Measurements from ENCODE around the gene SLC5A12.

Gene SLC5A12

DNA sequence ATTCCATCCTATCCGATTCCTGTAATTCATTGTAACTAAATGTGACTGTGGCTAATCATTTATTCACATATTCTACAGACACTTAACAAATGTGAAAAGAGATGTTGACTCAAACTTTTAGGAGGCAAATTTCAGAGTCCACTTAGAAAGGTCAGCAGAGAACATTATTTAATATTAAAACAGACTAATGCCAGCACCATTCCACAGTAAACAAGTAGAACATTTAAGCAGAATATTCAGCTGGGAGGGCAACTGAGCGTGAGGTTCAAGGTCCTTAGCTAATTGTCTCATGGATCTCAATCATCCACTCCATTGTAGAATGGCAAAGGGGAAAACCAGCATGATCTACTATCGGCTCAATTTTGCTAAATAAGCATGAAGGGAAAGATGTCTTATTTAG lies 5.1 kb upstream of the SLC5A12 start:
- DNase-seq (ENCODE audit: low read depth), result no peak
- TF ChIP-seq, protein P1, sequence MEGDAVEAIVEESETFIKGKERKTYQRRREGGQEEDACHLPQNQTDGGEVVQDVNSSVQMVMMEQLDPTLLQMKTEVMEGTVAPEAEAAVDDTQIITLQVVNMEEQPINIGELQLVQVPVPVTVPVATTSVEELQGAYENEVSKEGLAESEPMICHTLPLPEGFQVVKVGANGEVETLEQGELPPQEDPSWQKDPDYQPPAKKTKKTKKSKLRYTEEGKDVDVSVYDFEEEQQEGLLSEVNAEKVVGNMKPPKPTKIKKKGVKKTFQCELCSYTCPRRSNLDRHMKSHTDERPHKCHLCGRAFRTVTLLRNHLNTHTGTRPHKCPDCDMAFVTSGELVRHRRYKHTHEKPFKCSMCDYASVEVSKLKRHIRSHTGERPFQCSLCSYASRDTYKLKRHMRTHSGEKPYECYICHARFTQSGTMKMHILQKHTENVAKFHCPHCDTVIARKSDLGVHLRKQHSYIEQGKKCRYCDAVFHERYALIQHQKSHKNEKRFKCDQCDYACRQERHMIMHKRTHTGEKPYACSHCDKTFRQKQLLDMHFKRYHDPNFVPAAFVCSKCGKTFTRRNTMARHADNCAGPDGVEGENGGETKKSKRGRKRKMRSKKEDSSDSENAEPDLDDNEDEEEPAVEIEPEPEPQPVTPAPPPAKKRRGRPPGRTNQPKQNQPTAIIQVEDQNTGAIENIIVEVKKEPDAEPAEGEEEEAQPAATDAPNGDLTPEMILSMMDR (IDR thresholded peaks at IDR 0.05; ENCODE audit: low read depth, low read length, missing control alignments), result no peak
- no peak overlapping the region for H3K4me3 ChIP-seq (ENCODE audit: low read depth, low read length)

DNA sequence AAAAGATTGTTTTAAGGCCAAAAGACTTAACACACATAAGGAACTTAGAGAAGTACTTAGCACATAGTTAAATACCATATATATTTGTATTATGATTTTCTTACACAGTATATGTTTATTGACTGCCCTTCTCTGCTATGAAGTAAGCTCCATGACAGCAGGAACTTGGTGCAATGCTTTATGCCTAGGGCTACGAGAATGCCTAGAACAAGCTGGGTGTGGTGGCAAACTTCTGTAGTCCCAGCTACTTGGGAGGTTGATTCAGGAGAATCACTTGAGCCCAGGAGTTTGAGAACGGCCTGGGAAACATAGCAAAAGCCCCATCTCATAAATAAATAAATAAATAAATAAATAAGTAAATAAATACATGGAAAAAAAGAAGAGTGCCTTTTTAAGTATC lies 1.9 kb downstream of the SLC5A12 start:
- TF ChIP-seq, protein P1 (IDR thresholded peaks at IDR 0.05; ENCODE audit: low read depth, low read length, missing control alignments), result no peak
- DNase-seq (ENCODE audit: low read depth), result no peak

DNA sequence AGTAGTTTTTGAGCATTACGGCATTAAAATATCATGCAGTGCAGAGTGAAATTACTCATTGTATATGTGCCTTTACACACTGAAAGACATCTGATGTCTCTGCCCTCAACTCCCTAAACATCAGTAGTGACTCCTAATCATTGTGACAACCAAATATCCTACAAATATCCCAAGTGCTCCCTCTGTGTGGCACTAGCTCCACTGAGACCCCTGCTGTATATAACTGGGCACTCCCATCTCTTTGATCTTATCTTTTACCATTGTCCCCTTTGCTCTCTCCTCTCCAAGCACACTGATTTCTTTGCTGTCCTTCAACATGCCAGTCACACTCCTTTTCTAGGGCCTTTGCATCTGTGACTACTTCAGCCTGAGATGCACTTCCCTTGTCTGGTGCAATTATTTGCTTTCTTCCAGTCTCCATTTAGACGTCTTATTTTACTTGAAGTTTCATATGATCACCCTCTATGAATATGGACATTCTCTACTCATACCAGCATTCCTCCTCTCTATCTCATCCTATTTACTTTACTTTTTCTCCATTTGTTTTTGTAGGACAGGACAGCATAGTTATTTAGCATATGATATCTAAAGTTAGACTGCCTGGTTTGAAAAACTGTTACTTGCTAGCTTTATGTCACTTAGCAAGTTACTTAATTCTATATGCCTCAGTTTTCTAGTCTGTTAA lies 2.4 kb downstream of the SLC5A12 start:
- no peak overlapping the region for H3K4me3 ChIP-seq (ENCODE audit: low read depth, low read length)
- DNase-seq (ENCODE audit: low read depth), result no peak
- TF ChIP-seq, protein P1 (IDR thresholded peaks at IDR 0.05; ENCODE audit: low read depth, low read length, missing control alignments), result no peak

More for the DNA sequence above, 1.9 kb downstream of the SLC5A12 start:
- no peak overlapping the region for H3K4me3 ChIP-seq (ENCODE audit: low read depth, low read length)

DNA sequence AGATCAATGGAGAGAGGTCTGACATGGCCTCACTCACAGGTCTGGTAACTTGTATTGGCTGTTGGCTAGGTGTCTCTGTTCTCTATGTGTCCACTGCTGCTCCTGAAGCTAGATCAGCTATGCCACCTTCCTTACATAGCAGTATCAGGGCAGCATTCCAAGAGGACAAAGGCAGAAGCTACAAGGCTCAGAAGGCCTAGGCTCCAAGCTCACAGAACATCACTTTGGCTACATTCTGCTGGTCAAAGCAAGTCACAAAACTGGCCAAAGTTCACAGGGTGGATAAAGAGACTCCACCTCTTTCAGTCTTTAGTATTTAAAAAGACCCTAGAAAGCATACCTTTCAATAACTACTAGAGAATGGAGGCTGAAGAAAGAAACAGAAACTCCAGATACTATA lies 4.1 kb downstream of the SLC5A12 start:
- no peak overlapping the region for H3K4me3 ChIP-seq (ENCODE audit: low read depth, low read length)
- DNase-seq (ENCODE audit: low read depth), result no peak
- TF ChIP-seq, protein P1 (IDR thresholded peaks at IDR 0.05; ENCODE audit: low read depth, low read length, missing control alignments), result no peak

DNA sequence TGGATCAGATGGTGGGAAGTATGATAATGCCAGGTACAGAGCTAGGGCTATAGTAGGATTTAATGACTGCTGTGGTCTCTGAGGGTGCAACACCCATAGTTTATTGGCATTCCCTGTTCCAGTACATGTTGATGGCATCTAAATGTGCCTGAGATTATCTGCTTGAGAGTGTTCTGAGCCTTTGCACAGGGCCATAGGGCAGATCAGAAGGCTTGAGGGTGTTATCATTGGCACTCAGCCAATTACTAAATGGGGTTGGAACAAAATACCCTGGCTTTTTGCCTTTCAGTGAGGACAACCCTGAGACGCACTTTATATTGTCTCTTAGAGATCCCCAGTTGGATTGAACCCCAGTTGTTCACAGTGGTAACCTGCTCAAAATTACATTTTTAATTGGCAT lies 6.7 kb downstream of the SLC5A12 start:
- TF ChIP-seq, protein P1 (IDR thresholded peaks at IDR 0.05; ENCODE audit: low read depth, low read length, missing control alignments), result no peak
- H3K4me3 ChIP-seq (ENCODE audit: low read depth, low read length), result no peak overlapping the region
- DNase-seq (ENCODE audit: low read depth), result no peak

DNA sequence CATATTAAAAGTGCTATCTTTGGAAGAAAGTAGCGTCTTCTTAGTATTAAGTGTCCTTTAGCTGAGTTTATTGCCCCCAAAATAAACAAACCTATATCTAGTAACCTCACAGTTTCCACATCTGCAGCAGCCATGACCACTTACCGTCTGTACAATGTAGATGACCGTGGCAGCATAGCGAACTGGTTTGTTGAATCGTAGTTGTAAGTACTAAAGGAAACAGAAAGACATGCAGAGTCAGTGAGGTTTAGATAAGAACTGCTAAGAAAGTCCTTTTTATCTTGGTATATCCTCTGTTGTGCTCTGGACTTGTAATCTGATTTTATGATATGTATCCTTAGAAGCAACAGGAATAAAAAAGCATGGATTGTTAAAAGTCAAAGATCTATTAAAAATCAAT lies 9.4 kb downstream of the SLC5A12 start:
- TF ChIP-seq, protein P1 (IDR thresholded peaks at IDR 0.05; ENCODE audit: low read depth, low read length, missing control alignments), result no peak
- no peak for DNase-seq (ENCODE audit: low read depth)
- H3K4me3 ChIP-seq (ENCODE audit: low read depth, low read length), result no peak overlapping the region

DNA sequence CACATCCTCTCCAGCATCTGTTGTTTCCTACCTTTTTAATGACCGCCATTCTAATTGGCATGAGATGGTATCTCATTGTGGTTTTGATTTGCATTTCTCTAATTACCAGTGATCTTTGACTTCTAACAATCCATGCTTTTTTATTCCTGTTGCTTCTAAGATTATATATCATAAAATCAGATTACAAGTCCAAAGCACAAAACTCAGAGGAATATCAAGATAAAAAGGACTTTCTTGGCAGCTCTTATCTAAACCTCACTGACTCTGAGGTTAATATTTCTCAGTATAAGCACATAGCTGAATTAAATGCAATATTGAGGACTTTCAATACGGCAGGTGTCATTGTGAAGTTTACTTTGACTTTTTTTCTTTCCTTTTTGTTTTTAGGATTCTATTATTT lies 11.4 kb downstream of the SLC5A12 start:
- DNase-seq (ENCODE audit: low read depth), result no peak
- TF ChIP-seq, protein P1 (IDR thresholded peaks at IDR 0.05; ENCODE audit: low read depth, low read length, missing control alignments), result no peak
- no peak overlapping the region for H3K4me3 ChIP-seq (ENCODE audit: low read depth, low read length)

All from GM12864 (cell line).